Vagina (tissue), 2 donors: ENCODE data around the gene TRIM33. TPM values are rescaled to one million over a fixed set of nuclear protein-coding genes. Genes with fewer than 3 reads are reported as not detected.
"Not testable (repeated sequence)": the region's sequence is repeated elsewhere in the genome, so short reads cannot be mapped to it uniquely, and the experiment has no call there.

Experiments
- DNase-seq, 2 donors: peaks; one replicate each; pipeline ENCODE4 v3.0.0-alpha.2; 2017; ENCODE audit errors: extremely low spot score in 2 of 2
- H3K27ac ChIP-seq: fragments of 200-600 bp; sonication (generic); one replicate; pipeline ENCODE4 v1.5.1; 2019
- H3K27me3 ChIP-seq: fragments of 200-600 bp; sonication (generic); one replicate; pipeline ENCODE4 v1.5.1; 2019
- H3K36me3 ChIP-seq, 2 donors: fragments of 200-600 bp; sonication (generic); one replicate each; pipeline ENCODE4 v1.5.1; 2017 to 2019
- H3K4me1 ChIP-seq: fragments of 200-600 bp; sonication (generic); one replicate; pipeline ENCODE4 v1.5.1; 2019
- H3K4me3 ChIP-seq, 2 donors: fragments of 200-600 bp; sonication (generic); 1 replicate in 1 of 2; 2 replicates in 1 of 2; pipeline ENCODE4 v1.5.1; 2016 to 2019
- H3K9me3 ChIP-seq: fragments of 200-600 bp; sonication (generic); one replicate; pipeline ENCODE4 v1.5.1; 2019
- CTCF ChIP-seq, 3 experiments: fragments of 450-650 bp in 2 of 3; fragments of 200-600 bp in 1 of 3; sonication (generic) in 1 of 3; IDR thresholded peaks; one replicate each; pipeline ENCODE4 v1.5.1; 2017 to 2019; ENCODE audit warnings: antibody characterized with exemption in 3 of 3, mild to moderate bottlenecking in 2 of 3, moderate library complexity in 2 of 3
- POLR2A ChIP-seq, 2 donors: fragments of 450-650 bp; IDR thresholded peaks; one replicate each; pipeline ENCODE4 v1.6.1; 2017; ENCODE audit warnings: antibody characterized with exemption in 2 of 2, mild to moderate bottlenecking in 2 of 2, moderate library complexity in 2 of 2
- POLR2AphosphoS5 ChIP-seq, 2 donors: sonication (generic); formaldehyde crosslinking; IDR thresholded peaks; one replicate each; pipeline ENCODE4 v1.9.0; 2017; ENCODE audit warnings: antibody characterized with exemption in 2 of 2, mild to moderate bottlenecking in 2 of 2, low read depth in 1 of 2; ENCODE audit not compliant: insufficient read depth in 1 of 2
- intact Hi-C: fragments of 100-400 bp; cut with DNase I; formaldehyde crosslinking; loops from one replicate; pipeline ENCODE4 v1.15.1; 2023
- total RNA-seq: library from RNA; depleted of rRNA; stranded (reverse); fragments of >200 nt; gene quantifications from one replicate; pipeline ENCODE4 v1.2.3, GENCODE V29; 2016

Gene TRIM33
- total RNA-seq, 1 donor from 2014 or later: 35.8 TPM

GRCh38 chr1:114397601-114398000, 113.4 kb downstream of the TRIM33 start:
- TF ChIP-seq CTCF (IDR thresholded peaks at IDR 0.05) (no peak), POLR2AphosphoS5 (IDR thresholded peaks at IDR 0.05; ENCODE audit: insufficient read depth in 1 of 2, low read depth in 1 of 2) (no peak), POLR2A (IDR thresholded peaks at IDR 0.05) (no peak)
- H3K4me1 ChIP-seq: no peaks in the 10 kb centered on the region
- H3K27ac ChIP-seq: no peak overlapping the region
- no peak for DNase-seq
- intact Hi-C loops: no loop called here
- H3K4me3 ChIP-seq: no peak overlapping the region
- no peaks in the 10 kb centered on the region for H3K9me3 ChIP-seq
- H3K27me3 ChIP-seq: no peaks in the 10 kb centered on the region
- peaks cover 0 to 45% of the 10 kb centered on the region in 2 donors for H3K36me3 ChIP-seq

- Histone ChIP-seq H3K4me1 (no peaks in the 10 kb centered on the region), H3K9me3 (no peaks in the 10 kb centered on the region), H3K27ac (no peak overlapping the region), H3K27me3 (no peaks in the 10 kb centered on the region), H3K36me3 (peaks cover 0 to 47% of the 10 kb centered on the region in 2 donors), H3K4me3 (no peak overlapping the region)
- TF ChIP-seq POLR2AphosphoS5 (IDR thresholded peaks at IDR 0.05; ENCODE audit: insufficient read depth in 1 of 2, low read depth in 1 of 2) (no peak), POLR2A (IDR thresholded peaks at IDR 0.05) (no peak), CTCF (IDR thresholded peaks at IDR 0.05) (no peak)
- no peak for DNase-seq
- intact Hi-C loops: no loop called here
These were observed 115.1 kb downstream of the TRIM33 start for GRCh38 chr1:114395863-114396262.

GRCh38 chr1:114390960-114391359, 120.0 kb downstream of the TRIM33 start:
- Histone ChIP-seq H3K4me1 (no peaks in the 10 kb centered on the region), H3K9me3 (no peaks in the 10 kb centered on the region), H3K27me3 (no peaks in the 10 kb centered on the region), H3K36me3 (peaks cover 0 to 13% of the 10 kb centered on the region in 2 donors), H3K27ac (no peak overlapping the region), H3K4me3 (no peak overlapping the region)
- TF ChIP-seq POLR2AphosphoS5 (IDR thresholded peaks at IDR 0.05; ENCODE audit: insufficient read depth in 1 of 2, low read depth in 1 of 2): no peak
- intact Hi-C loops: no loop called here
- no peak for DNase-seq

GRCh38 chr1:114390361-114390760, 120.6 kb downstream of the TRIM33 start:
- H3K4me3 ChIP-seq: no peak overlapping the region
- TF ChIP-seq POLR2A (IDR thresholded peaks at IDR 0.05) (no peak), POLR2AphosphoS5 (IDR thresholded peaks at IDR 0.05; ENCODE audit: insufficient read depth in 1 of 2, low read depth in 1 of 2) (no peak), CTCF (IDR thresholded peaks at IDR 0.05) (no peak)
- no peaks in the 10 kb centered on the region for H3K27me3 ChIP-seq
- no peak overlapping the region for H3K27ac ChIP-seq
- H3K9me3 ChIP-seq: no peaks in the 10 kb centered on the region
- H3K36me3 ChIP-seq: peaks cover 0 to 9% of the 10 kb centered on the region in 2 donors
- DNase-seq: no peak
- intact Hi-C loops: no loop called here
- no peaks in the 10 kb centered on the region for H3K4me1 ChIP-seq

- no peaks in the 10 kb centered on the region for H3K4me1 ChIP-seq
- intact Hi-C loops: no loop called here
- H3K36me3 ChIP-seq: peaks cover 0 to 9% of the 10 kb centered on the region in 2 donors
- H3K9me3 ChIP-seq: no peaks in the 10 kb centered on the region
- H3K4me3 ChIP-seq: no peak overlapping the region
- no peak for DNase-seq
- no peak overlapping the region for H3K27ac ChIP-seq
- H3K27me3 ChIP-seq: no peaks in the 10 kb centered on the region
- TF ChIP-seq POLR2A (IDR thresholded peaks at IDR 0.05): no peak
- TF ChIP-seq CTCF (IDR thresholded peaks at IDR 0.05): no peak
- no peak for TF ChIP-seq POLR2AphosphoS5 (IDR thresholded peaks at IDR 0.05; ENCODE audit: insufficient read depth in 1 of 2, low read depth in 1 of 2)
These were observed 122.5 kb downstream of the TRIM33 start for GRCh38 chr1:114388432-114389003.

GRCh38 chr1:114387585-114387984, 123.4 kb downstream of the TRIM33 start:
- H3K36me3 ChIP-seq, H3K4me3 ChIP-seq, H3K27me3 ChIP-seq, H3K27ac ChIP-seq, intact Hi-C loops, H3K4me1 ChIP-seq, H3K9me3 ChIP-seq, DNase-seq: not testable (repeated sequence)
